Activated CD4-positive, alpha-beta memory T cell treated with anti-CD3 and anti-CD28 coated beads, Interleukin-2, amount 10 ng/mL, durations not matched to agents 7 days and 5 days (primary cell): ENCODE results near the gene CDHR2. TPM values are rescaled to one million over a fixed set of nuclear protein-coding genes. Genes with fewer than 3 reads are reported as not detected.
"Not testable (repeated sequence)": the region's sequence is repeated elsewhere in the genome, so short reads cannot be mapped to it uniquely, and the experiment has no call there.

Source experiments
- CTCF ChIA-PET: fragments of 350-600 bp; sonication (Branson Sonifier 250); formaldehyde crosslinking; loops from one replicate; lab custom pipeline; 2021; ENCODE audit warnings: antibody characterized with exemption, inconsistent platforms; lab: Charles Lee
- POLR2A ChIA-PET: fragments of 350-600 bp; sonication (Branson Sonifier 250); formaldehyde crosslinking; loops from one replicate; lab custom pipeline; 2021; ENCODE audit warnings: antibody characterized with exemption; lab: Charles Lee
- DNase-seq: peaks from one replicate; pipeline ENCODE4 v3.0.0-alpha.2; 2020
- H3K27ac Mint-ChIP-seq: one replicate; pipeline ENCODE4 v1.8.0; 2021; ENCODE audit warnings: mild to moderate bottlenecking, mixed read lengths
- H3K27me3 Mint-ChIP-seq: one replicate; pipeline ENCODE4 v1.8.0; 2021; ENCODE audit warnings: mixed read lengths
- H3K36me3 Mint-ChIP-seq: one replicate; pipeline ENCODE4 v1.8.0; 2021; ENCODE audit warnings: low read depth, mixed read lengths
- H3K4me1 Mint-ChIP-seq: one replicate; pipeline ENCODE4 v1.8.0; 2021; ENCODE audit warnings: mixed read lengths
- H3K4me3 Mint-ChIP-seq: one replicate; pipeline ENCODE4 v1.8.0; 2021; ENCODE audit warnings: mild to moderate bottlenecking, mixed read lengths
- H3K9me3 Mint-ChIP-seq: one replicate; pipeline ENCODE4 v1.8.0; 2021; ENCODE audit warnings: mixed read lengths
- total RNA-seq, 2 experiments: library from RNA; stranded (reverse); gene quantifications; one replicate each; pipeline ENCODE4 v1.2.3, GENCODE V29; 2021

Gene CDHR2
- total RNA-seq, 2 experiments from 2014 or later: 1.6 to 2.3 TPM

- H3K27ac Mint-ChIP-seq: no peak overlapping the region
- H3K36me3 Mint-ChIP-seq: no peaks in the 10 kb centered on the region
- POLR2A ChIA-PET: interaction anchor here (1.0 kb wide), 1 partner anchor 160 kb away, joined by 3 read pairs; no protein-coding TSS in a partner anchor
- CTCF ChIA-PET: interaction anchor here (0.6 kb wide), 1 partner anchor 19 kb away, joined by 3 read pairs; no protein-coding TSS in a partner anchor
- H3K4me3 Mint-ChIP-seq: no peak overlapping the region
- DNase-seq: no peak
- peaks cover 4% of the 10 kb centered on the region for H3K27me3 Mint-ChIP-seq
- H3K9me3 Mint-ChIP-seq: no peaks in the 10 kb centered on the region
- H3K4me1 Mint-ChIP-seq: peaks cover 3% of the 10 kb centered on the region
Observed at GRCh38 chr5:176575488-176576422, 26.6 kb downstream of the CDHR2 start.

GRCh38 chr5:176577312-176578176 lies 28.4 kb downstream of the CDHR2 start:
- ChIA-PET CTCF (interaction anchor here (1.2 to 1.8 kb wide), 3 partner anchors 34 to 161 kb away, joined by 3 to 7 read pairs (median 4); partner anchors contain the start of gene CLTB), POLR2A (no interaction called here)
- Mint-ChIP-seq H3K4me3 (no peak overlapping the region), H3K4me1 (peaks cover 3% of the 10 kb centered on the region), H3K36me3 (no peaks in the 10 kb centered on the region), H3K9me3 (no peaks in the 10 kb centered on the region), H3K27ac (no peak overlapping the region), H3K27me3 (peaks cover 4% of the 10 kb centered on the region)
- no peak for DNase-seq

GRCh38 chr5:176578391-176578808 lies 29.3 kb downstream of the CDHR2 start:
- peaks cover 3% of the 10 kb centered on the region for H3K4me1 Mint-ChIP-seq
- H3K27ac Mint-ChIP-seq: no peak overlapping the region
- POLR2A ChIA-PET: no interaction called here
- CTCF ChIA-PET: interaction anchor here (1.0 to 1.8 kb wide), 6 partner anchors 8 to 172 kb away, joined by 3 to 7 read pairs (median 4); partner anchors contain the start of gene CLTB
- no peaks in the 10 kb centered on the region for H3K9me3 Mint-ChIP-seq
- H3K36me3 Mint-ChIP-seq: no peaks in the 10 kb centered on the region
- H3K27me3 Mint-ChIP-seq: no peaks in the 10 kb centered on the region
- peak; percentile 50 for DNase-seq
- no peak overlapping the region for H3K4me3 Mint-ChIP-seq

GRCh38 chr5:176579323-176579722 lies 30.2 kb downstream of the CDHR2 start:
- Mint-ChIP-seq H3K4me1 (peaks cover 2% of the 10 kb centered on the region), H3K36me3 (no peaks in the 10 kb centered on the region), H3K4me3 (no peak overlapping the region), H3K9me3 (peaks cover 3% of the 10 kb centered on the region), H3K27ac (no peak overlapping the region), H3K27me3 (no peaks in the 10 kb centered on the region)
- POLR2A ChIA-PET: interaction anchor here (0.9 kb wide), 1 partner anchor 67 kb away, joined by 3 read pairs; no protein-coding TSS in a partner anchor
- DNase-seq: no peak
- CTCF ChIA-PET: interaction anchor here (1.0 to 1.9 kb wide), 6 partner anchors 9 to 849 kb away, joined by 3 to 7 read pairs (median 4); partner anchors contain the start of gene CLTB

GRCh38 chr5:176581361-176581760 lies 32.2 kb downstream of the CDHR2 start:
- ChIA-PET POLR2A (no interaction called here), CTCF (interaction anchor here (0.8 kb wide), 1 partner anchor 79 kb away, joined by 3 read pairs; no protein-coding TSS in a partner anchor)
- H3K27ac Mint-ChIP-seq: no peak overlapping the region
- no peak overlapping the region for H3K4me3 Mint-ChIP-seq
- H3K9me3 Mint-ChIP-seq: peaks cover 12% of the 10 kb centered on the region
- H3K4me1 Mint-ChIP-seq: peaks cover 2% of the 10 kb centered on the region
- no peak for DNase-seq
- no peaks in the 10 kb centered on the region for H3K27me3 Mint-ChIP-seq
- no peaks in the 10 kb centered on the region for H3K36me3 Mint-ChIP-seq

- Mint-ChIP-seq H3K36me3 (no peaks in the 10 kb centered on the region), H3K27ac (no peak overlapping the region), H3K4me3 (no peak overlapping the region), H3K9me3 (peaks cover 16% of the 10 kb centered on the region), H3K4me1 (peaks cover 2% of the 10 kb centered on the region), H3K27me3 (no peaks in the 10 kb centered on the region)
- DNase-seq: no peak
- POLR2A ChIA-PET: no interaction called here
- CTCF ChIA-PET: interaction anchor here (0.7 kb wide), 1 partner anchor 9 kb away, joined by 3 read pairs; no protein-coding TSS in a partner anchor
Observed at GRCh38 chr5:176583076-176583475, 33.9 kb downstream of the CDHR2 start.

- Mint-ChIP-seq H3K36me3 (peaks cover 3% of the 10 kb centered on the region), H3K27me3 (no peaks in the 10 kb centered on the region), H3K9me3 (peaks cover 24% of the 10 kb centered on the region), H3K27ac (no peak overlapping the region), H3K4me3 (no peak overlapping the region), H3K4me1 (no peaks in the 10 kb centered on the region)
- DNase-seq: no peak
- CTCF ChIA-PET: interaction anchor here (0.8 kb wide), 1 partner anchor 73 kb away, joined by 3 read pairs; no protein-coding TSS in a partner anchor
- POLR2A ChIA-PET: no interaction called here
Observed at GRCh38 chr5:176587398-176587797, 38.3 kb downstream of the CDHR2 start.

- Mint-ChIP-seq H3K36me3 (peaks cover 3% of the 10 kb centered on the region), H3K27me3 (no peaks in the 10 kb centered on the region), H3K27ac (no peak overlapping the region), H3K4me3 (no peak overlapping the region), H3K4me1 (no peaks in the 10 kb centered on the region), H3K9me3 (peaks cover 26% of the 10 kb centered on the region)
- ChIA-PET CTCF (no interaction called here), POLR2A (no interaction called here)
- no peak for DNase-seq
Observed at GRCh38 chr5:176588297-176588696, 39.2 kb downstream of the CDHR2 start.

GRCh38 chr5:176589039-176589769 lies 40.1 kb downstream of the CDHR2 start:
- H3K27ac Mint-ChIP-seq: no peak overlapping the region
- no peaks in the 10 kb centered on the region for H3K4me1 Mint-ChIP-seq
- H3K36me3 Mint-ChIP-seq: peaks cover 3% of the 10 kb centered on the region
- POLR2A ChIA-PET: no interaction called here
- DNase-seq: no peak
- no peaks in the 10 kb centered on the region for H3K27me3 Mint-ChIP-seq
- H3K9me3 Mint-ChIP-seq: peaks cover 23% of the 10 kb centered on the region
- no peak overlapping the region for H3K4me3 Mint-ChIP-seq
- CTCF ChIA-PET: no interaction called here

- no peak overlapping the region for H3K4me3 Mint-ChIP-seq
- CTCF ChIA-PET: no interaction called here
- peaks cover 3% of the 10 kb centered on the region for H3K36me3 Mint-ChIP-seq
- H3K27me3 Mint-ChIP-seq: no peaks in the 10 kb centered on the region
- H3K27ac Mint-ChIP-seq: no peak overlapping the region
- POLR2A ChIA-PET: no interaction called here
- no peaks in the 10 kb centered on the region for H3K4me1 Mint-ChIP-seq
- no peak for DNase-seq
- H3K9me3 Mint-ChIP-seq: peaks cover 21% of the 10 kb centered on the region
Observed at GRCh38 chr5:176590035-176590717, 41.0 kb downstream of the CDHR2 start.

- peaks cover 14% of the 10 kb centered on the region for H3K9me3 Mint-ChIP-seq
- H3K27me3 Mint-ChIP-seq, H3K4me1 Mint-ChIP-seq, H3K36me3 Mint-ChIP-seq, H3K4me3 Mint-ChIP-seq, H3K27ac Mint-ChIP-seq, POLR2A ChIA-PET, DNase-seq, CTCF ChIA-PET: not testable (repeated sequence)
Observed at GRCh38 chr5:176591667-176592066, 42.5 kb downstream of the CDHR2 start.

- Mint-ChIP-seq H3K4me1 (peaks cover 5% of the 10 kb centered on the region), H3K9me3 (peaks cover 11% of the 10 kb centered on the region), H3K27ac (no peak overlapping the region), H3K36me3 (peaks cover 3% of the 10 kb centered on the region), H3K27me3 (no peaks in the 10 kb centered on the region), H3K4me3 (no peak overlapping the region)
- DNase-seq: no peak
- POLR2A ChIA-PET: no interaction called here
- CTCF ChIA-PET: no interaction called here
Observed at GRCh38 chr5:176592573-176592972, 43.4 kb downstream of the CDHR2 start.
